ENCODE results near the gene ZBTB47.

ZBTB47 gene

DNA sequence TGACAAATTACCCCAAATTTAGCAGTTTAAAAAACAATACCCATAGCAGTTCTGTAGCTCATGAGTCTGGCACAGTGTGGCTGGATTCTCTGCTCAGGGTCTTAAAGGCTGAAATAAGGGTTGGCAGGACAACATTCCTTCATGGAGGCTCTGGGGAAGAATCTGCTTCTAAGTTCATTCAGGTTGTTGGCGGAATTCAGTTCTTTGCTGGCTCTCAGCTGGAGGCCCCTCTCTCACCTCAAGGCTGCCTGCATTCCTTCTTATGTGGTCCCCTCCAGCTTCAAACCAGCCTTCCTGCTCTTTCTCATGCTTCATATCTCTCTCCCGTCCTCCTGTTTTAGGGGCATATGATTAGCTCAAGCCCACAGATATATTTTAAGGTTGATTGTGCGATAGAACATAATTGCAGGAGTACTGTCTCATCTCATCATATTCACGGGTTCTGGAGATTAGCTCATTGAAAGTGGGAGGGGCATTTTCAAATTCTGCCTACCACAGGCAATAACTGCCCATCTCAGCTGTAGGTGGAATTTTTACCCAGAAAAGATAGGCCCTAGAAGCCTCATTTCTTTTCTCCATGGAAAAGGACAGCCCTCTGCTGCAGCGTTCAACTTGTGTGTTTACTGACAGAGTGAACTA lies 5.6 kb upstream of the ZBTB47 start:
- no peak for DNase-seq (ENCODE audit: low read depth, low spot score)
- no peak; the same call in 1 of the 2 replicates for TF ChIP-seq POLR2AphosphoS5 (IDR thresholded peaks at IDR 0.05; ENCODE audit: borderline replicate concordance, low read depth, low read length)
- no peak for TF ChIP-seq EZH2 (IDR thresholded peaks at IDR 0.05)
- TF ChIP-seq FOXP2 (optimal IDR thresholded peaks at IDR 0.05; ENCODE audit: control extremely low read depth, extremely low read length, insufficient read depth) = no peak
- no peak overlapping the region for H3K9ac ChIP-seq (ENCODE audit: insufficient read length)
- H3K27ac ChIP-seq = peak overlapping the region; percentile 46; the same call in 1 of the 2 replicates
- no peak overlapping the region for H3K4me3 ChIP-seq
- H3K9me3 ChIP-seq (ENCODE audit: low read depth, low read length) = no peaks in the 10 kb centered on the region
- H3K36me3 ChIP-seq (ENCODE audit: insufficient read depth, low read length) = peaks cover 29% of the 10 kb centered on the region

DNA sequence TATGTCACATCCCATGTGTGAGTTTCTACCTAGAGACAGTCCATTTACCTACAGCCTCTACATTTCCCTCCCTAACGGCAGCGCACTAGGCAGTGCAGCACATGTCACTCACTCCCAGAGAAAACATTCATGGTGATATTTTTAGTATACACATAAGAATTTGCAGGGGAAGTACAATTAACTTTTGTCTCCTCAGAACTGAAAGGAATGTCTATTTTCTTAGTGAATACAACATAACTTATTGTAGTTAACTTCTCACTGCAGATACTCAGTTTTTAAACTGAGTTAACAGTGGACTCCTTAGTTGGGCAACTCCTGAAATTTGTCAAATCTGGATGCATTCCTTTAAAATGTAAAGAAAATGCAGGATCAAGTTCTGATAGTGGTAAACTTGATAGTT lies 4.5 kb upstream of the ZBTB47 start:
- Histone ChIP-seq H3K4me3 (no peak overlapping the region), H3K27ac (0 out of 2 replicates have a peak overlapping the region, but pooled peaks have one; percentile 31), H3K9me3 (ENCODE audit: low read depth, low read length) (no peaks in the 10 kb centered on the region), H3K9ac (ENCODE audit: insufficient read length) (no peak overlapping the region), H3K36me3 (ENCODE audit: insufficient read depth, low read length) (peaks cover 19% of the 10 kb centered on the region; the same call in 1 of the 2 replicates)
- TF ChIP-seq EZH2 (IDR thresholded peaks at IDR 0.05) = no peak
- TF ChIP-seq FOXP2 (optimal IDR thresholded peaks at IDR 0.05; ENCODE audit: control extremely low read depth, extremely low read length, insufficient read depth) = no peak
- no peak for TF ChIP-seq POLR2AphosphoS5 (IDR thresholded peaks at IDR 0.05; ENCODE audit: borderline replicate concordance, low read depth, low read length)
- no peak for DNase-seq (ENCODE audit: low read depth, low spot score)

DNA sequence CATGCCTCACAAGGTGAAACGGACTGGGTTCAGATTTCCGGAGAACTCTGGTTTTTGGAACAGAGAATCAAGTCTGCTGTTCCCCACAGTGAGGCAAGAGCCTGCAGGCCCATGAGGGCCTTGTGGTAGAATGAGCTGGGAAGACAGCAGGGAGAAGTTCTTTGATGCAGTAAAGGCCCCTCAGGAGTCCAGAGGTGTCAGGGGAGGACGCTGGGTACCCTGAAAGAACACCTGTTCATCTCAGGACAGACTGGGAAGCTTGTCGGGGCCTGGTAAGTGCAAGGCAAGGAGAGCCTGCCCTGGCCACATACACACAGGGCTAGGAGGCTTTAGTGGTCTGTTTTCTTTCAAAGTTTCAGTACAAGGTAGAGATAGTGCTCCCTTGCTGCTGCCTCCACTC lies 3.7 kb upstream of the ZBTB47 start:
- no peak overlapping the region for H3K4me3 ChIP-seq
- H3K36me3 ChIP-seq (ENCODE audit: insufficient read depth, low read length) = peaks cover 15% of the 10 kb centered on the region; the same call in 1 of the 2 replicates

DNA sequence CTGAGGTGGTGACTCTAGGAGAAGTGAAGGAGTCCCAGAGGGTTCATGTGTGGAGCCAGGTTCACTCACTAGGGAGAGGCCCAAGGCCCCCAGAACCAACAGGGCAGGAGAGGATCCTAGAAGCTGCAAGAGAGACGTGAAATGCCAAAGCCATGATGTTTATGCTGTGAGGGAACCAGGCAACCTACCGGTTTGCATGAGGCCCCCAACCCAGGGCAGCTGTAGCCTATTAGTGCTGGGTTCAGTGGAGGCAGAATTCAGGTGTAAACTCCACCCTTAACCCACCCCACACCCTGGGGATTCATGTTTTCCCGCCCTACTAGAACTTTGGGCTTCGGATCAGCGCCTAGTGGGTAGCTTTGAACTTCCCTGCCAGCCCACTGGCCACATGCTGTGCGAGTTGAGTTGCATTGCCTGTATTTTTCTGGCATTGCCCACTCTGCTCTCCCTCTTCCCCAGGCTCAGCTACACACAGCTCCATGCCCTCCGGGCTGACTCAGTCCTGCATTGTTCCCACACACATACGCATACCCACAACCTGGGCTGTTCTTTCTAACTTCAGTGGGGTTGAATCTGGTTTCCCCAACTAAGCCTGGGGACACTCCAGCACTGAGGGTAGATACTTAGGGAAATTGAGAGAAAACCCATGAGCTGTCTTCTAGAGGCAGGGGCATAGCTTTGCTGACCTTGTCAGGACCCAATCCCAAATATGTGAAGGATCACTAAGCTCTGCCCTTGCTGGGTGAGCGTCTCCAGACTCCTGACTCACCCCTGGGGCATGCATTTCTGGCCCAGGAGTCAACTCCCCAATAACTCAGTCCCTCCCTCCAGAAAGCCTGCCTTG lies 2.0 kb upstream of the ZBTB47 start:
- TF ChIP-seq FOXP2 (optimal IDR thresholded peaks at IDR 0.05; ENCODE audit: control extremely low read depth, extremely low read length, insufficient read depth) (no peak), POLR2AphosphoS5 (IDR thresholded peaks at IDR 0.05; ENCODE audit: borderline replicate concordance, low read depth, low read length) (no peak), EZH2 (IDR thresholded peaks at IDR 0.05) (no peak)
- Histone ChIP-seq H3K27ac (no peak overlapping the region), H3K4me3 (no peak overlapping the region), H3K9ac (ENCODE audit: insufficient read length) (no peak overlapping the region), H3K36me3 (ENCODE audit: insufficient read depth, low read length) (peaks cover 6% of the 10 kb centered on the region; the same call in 1 of the 2 replicates), H3K9me3 (ENCODE audit: low read depth, low read length) (no peaks in the 10 kb centered on the region)
- no peak for DNase-seq (ENCODE audit: low read depth, low spot score)

More for the DNA sequence above, 3.7 kb upstream of the ZBTB47 start:
- no peak for TF ChIP-seq POLR2AphosphoS5 (IDR thresholded peaks at IDR 0.05; ENCODE audit: borderline replicate concordance, low read depth, low read length)
- no peak for TF ChIP-seq FOXP2 (optimal IDR thresholded peaks at IDR 0.05; ENCODE audit: control extremely low read depth, extremely low read length, insufficient read depth)
- no peak for TF ChIP-seq EZH2 (IDR thresholded peaks at IDR 0.05)
- Histone ChIP-seq H3K9ac (ENCODE audit: insufficient read length) (no peak overlapping the region), H3K9me3 (ENCODE audit: low read depth, low read length) (no peaks in the 10 kb centered on the region), H3K27ac (no peak overlapping the region)
- DNase-seq (ENCODE audit: low read depth, low spot score) = no peak

DNA sequence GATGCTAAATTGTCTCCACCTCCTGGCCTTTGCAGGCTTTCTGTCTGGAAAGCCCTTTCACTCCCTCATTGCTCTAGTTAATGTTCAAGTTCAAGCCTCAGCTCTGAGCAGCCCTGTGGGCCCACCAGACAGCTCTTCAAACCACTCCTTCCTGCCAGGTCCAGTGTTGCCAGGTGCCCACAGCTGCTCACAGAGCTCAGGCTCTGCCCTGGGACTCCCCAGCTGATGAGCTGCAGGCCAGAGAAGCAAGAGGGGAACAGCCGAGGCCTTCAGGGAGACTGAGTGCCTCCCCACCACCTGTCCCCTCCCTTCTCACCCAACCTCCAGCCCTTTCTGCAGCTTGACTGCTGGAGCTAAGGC lies 1.3 kb upstream of the ZBTB47 start:
- no peak overlapping the region for H3K4me3 ChIP-seq
- no peaks in the 10 kb centered on the region for H3K9me3 ChIP-seq (ENCODE audit: low read depth, low read length)
- peaks cover 5% of the 10 kb centered on the region; the same call in 1 of the 2 replicates for H3K36me3 ChIP-seq (ENCODE audit: insufficient read depth, low read length)
- DNase-seq (ENCODE audit: low read depth, low spot score) = no peak
- TF ChIP-seq FOXP2 (optimal IDR thresholded peaks at IDR 0.05; ENCODE audit: control extremely low read depth, extremely low read length, insufficient read depth) = no peak
- TF ChIP-seq POLR2AphosphoS5 (IDR thresholded peaks at IDR 0.05; ENCODE audit: borderline replicate concordance, low read depth, low read length) = no peak
- no peak for TF ChIP-seq EZH2 (IDR thresholded peaks at IDR 0.05)
- H3K27ac ChIP-seq = no peak overlapping the region
- no peak overlapping the region for H3K9ac ChIP-seq (ENCODE audit: insufficient read length)

DNA sequence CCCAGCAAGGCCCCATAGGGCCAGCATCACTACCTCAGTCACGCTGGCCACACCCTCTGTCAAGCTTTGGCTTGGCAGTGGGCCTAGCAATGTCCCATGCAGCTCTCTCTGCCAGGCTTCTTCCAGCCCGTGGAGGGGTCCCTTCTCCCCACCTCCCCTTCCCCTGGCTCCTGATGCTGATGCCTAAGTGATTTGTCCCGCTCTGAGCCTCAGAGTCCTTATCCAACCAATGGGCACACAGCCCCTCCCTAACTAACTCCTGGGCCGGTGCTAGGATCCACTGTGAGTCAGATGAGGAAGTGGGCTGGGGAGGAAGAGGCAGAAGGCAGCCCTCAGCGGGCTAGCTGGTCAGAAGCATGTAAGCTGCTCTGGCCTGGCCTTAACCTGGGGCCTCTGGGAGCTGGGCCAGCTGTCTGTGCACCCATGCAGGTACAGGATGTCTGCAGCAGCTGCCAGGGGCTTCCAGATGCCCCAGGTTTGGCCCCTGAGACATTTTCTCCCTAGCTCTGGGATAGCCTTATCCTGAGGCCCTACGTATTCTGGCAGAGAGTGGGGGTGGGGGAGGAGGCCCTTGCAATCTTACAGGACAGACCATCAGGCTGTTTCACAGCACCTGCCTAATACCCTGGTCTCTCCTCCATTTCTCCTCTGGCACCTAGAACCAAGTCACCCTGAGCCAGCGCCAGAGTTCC lies 740 bp upstream of the ZBTB47 start:
- Histone ChIP-seq H3K9me3 (ENCODE audit: low read depth, low read length) (no peaks in the 10 kb centered on the region), H3K27ac (no peak overlapping the region), H3K4me3 (no peak overlapping the region), H3K9ac (ENCODE audit: insufficient read length) (no peak overlapping the region), H3K36me3 (ENCODE audit: insufficient read depth, low read length) (peaks cover 3% of the 10 kb centered on the region; the same call in 1 of the 2 replicates)
- TF ChIP-seq EZH2 (IDR thresholded peaks at IDR 0.05) = no peak
- TF ChIP-seq FOXP2 (optimal IDR thresholded peaks at IDR 0.05; ENCODE audit: control extremely low read depth, extremely low read length, insufficient read depth) = no peak
- no peak for TF ChIP-seq POLR2AphosphoS5 (IDR thresholded peaks at IDR 0.05; ENCODE audit: borderline replicate concordance, low read depth, low read length)
- DNase-seq (ENCODE audit: low read depth, low spot score) = no peak

DNA sequence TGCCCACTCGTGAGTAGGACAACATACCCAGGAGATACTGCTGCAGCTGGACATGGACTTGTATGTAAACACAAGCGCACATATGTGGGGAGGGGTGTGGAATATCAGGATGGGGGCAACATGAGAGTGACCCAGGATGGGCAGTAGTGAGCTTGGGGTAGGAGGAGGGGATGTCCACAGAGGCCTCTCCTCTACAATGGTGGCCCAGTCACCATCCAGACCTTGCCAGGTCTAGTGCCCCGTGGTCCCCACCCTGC lies 266 bp upstream of the ZBTB47 start:
- no peak overlapping the region for H3K27ac ChIP-seq
- no peak for TF ChIP-seq POLR2AphosphoS5 (IDR thresholded peaks at IDR 0.05; ENCODE audit: borderline replicate concordance, low read depth, low read length)
- no peak for TF ChIP-seq EZH2 (IDR thresholded peaks at IDR 0.05)
- no peak for TF ChIP-seq FOXP2 (optimal IDR thresholded peaks at IDR 0.05; ENCODE audit: control extremely low read depth, extremely low read length, insufficient read depth)
- no peaks in the 10 kb centered on the region for H3K36me3 ChIP-seq (ENCODE audit: insufficient read depth, low read length)
- H3K4me3 ChIP-seq = peak overlapping the region; percentile 74
- no peaks in the 10 kb centered on the region for H3K9me3 ChIP-seq (ENCODE audit: low read depth, low read length)
- no peak overlapping the region for H3K9ac ChIP-seq (ENCODE audit: insufficient read length)
- DNase-seq (ENCODE audit: low read depth, low spot score) = no peak

Data from SK-N-MC (cell line).